HUES48 (cell line): ENCODE measurements around the gene CRACR2A.

Experiments used
- H3K27ac ChIP-seq: one replicate; pipeline ENCODE4 v1.7.0; 2013; ENCODE audit warnings: low read depth, low read length, inconsistent platforms
- H3K27me3 ChIP-seq: 2 replicates; pipeline ENCODE4 v1.6.1; 2013; ENCODE audit warnings: mild to moderate bottlenecking, low read length; ENCODE audit not compliant: control insufficient read depth, insufficient read depth
- H3K36me3 ChIP-seq: 2 replicates; pipeline ENCODE4 v1.6.1; 2013; ENCODE audit warnings: low read length; ENCODE audit not compliant: control insufficient read depth, insufficient read depth
- H3K4me1 ChIP-seq: 2 replicates; pipeline ENCODE4 v1.6.1; 2013; ENCODE audit warnings: mild to moderate bottlenecking, low read length; ENCODE audit not compliant: control insufficient read depth, insufficient read depth
- H3K4me3 ChIP-seq: 2 replicates; pipeline ENCODE4 v1.5.1; 2013; ENCODE audit warnings: mild to moderate bottlenecking, low read depth, low read length
- H3K9ac ChIP-seq: 2 replicates; pipeline ENCODE4 v1.6.1; 2013; ENCODE audit warnings: mild to moderate bottlenecking, low read depth, low read length, moderate library complexity
- H3K9me3 ChIP-seq: 2 replicates; pipeline ENCODE4 v1.6.1; 2013; ENCODE audit warnings: low read length; ENCODE audit not compliant: control insufficient read depth, insufficient read depth

CRACR2A gene

DNA sequence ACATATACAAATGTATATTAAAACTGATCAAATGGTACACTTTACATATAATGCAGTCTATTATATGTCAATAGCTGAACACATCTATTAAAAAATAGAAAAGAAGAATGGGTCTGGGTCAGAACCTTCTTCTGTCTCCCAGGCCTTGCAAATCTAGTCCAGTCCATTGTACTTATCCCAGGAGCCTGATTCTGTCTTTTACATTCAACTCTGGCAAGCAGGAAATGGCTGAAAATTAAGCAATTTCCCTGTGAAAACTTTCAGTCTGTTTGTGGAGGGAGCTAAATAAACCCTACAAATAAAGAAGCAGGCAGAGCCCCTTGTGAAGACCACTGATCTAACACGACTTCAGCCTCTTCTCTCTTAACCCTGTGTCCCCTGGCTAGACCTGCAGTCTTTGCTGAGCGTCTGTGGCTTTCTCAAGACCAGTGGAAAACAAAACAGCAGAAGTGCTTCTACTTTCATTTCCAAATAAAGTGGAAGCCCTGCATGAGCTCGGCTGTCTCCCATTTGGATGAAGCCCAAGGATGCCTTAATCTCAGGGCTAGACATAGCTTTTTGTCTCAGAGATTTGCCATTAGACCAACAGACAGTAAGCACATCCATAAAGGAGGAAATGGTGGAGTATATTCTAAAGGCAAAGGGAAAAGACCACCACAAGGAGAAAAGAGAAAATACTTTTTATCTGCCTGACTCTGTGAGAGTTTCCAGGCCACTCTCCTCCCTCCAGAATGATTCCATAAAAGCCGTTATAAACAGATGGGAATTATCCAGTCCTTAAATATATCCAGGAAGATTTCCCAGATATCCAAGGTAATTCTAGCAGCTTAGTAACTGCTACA lies 48.2 kb downstream of the CRACR2A start:
- no peaks in the 10 kb centered on the region for H3K9me3 ChIP-seq
- H3K36me3 ChIP-seq, result no peaks in the 10 kb centered on the region
- H3K4me3 ChIP-seq, result no peak overlapping the region
- no peaks in the 10 kb centered on the region for H3K27me3 ChIP-seq
- H3K27ac ChIP-seq, result no peak overlapping the region
- H3K4me1 ChIP-seq, result no peaks in the 10 kb centered on the region
- no peak overlapping the region for H3K9ac ChIP-seq

DNA sequence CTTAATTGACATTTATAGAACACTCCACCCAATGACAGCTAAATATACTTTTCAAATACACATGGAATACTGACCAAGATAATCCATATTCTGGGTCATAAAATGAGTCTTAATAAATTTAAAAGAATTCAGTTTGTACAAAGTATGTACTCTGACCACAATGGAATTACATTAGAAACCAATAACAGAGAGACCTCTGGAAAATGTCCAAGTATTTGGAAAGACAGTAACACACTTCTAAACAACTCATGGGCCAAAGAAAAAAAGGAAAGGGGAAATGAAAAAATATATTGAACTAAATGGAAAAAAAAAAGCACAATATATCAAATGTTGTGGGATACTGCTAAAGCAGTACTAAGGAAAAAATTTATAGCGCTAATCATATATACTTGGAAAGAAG lies 52.0 kb downstream of the CRACR2A start:
- H3K27me3 ChIP-seq, result no peaks in the 10 kb centered on the region
- H3K4me3 ChIP-seq, result no peak overlapping the region
- no peaks in the 10 kb centered on the region for H3K36me3 ChIP-seq
- no peak overlapping the region for H3K27ac ChIP-seq
- no peaks in the 10 kb centered on the region for H3K9me3 ChIP-seq
- H3K9ac ChIP-seq, result no peak overlapping the region
- H3K4me1 ChIP-seq, result no peaks in the 10 kb centered on the region

DNA sequence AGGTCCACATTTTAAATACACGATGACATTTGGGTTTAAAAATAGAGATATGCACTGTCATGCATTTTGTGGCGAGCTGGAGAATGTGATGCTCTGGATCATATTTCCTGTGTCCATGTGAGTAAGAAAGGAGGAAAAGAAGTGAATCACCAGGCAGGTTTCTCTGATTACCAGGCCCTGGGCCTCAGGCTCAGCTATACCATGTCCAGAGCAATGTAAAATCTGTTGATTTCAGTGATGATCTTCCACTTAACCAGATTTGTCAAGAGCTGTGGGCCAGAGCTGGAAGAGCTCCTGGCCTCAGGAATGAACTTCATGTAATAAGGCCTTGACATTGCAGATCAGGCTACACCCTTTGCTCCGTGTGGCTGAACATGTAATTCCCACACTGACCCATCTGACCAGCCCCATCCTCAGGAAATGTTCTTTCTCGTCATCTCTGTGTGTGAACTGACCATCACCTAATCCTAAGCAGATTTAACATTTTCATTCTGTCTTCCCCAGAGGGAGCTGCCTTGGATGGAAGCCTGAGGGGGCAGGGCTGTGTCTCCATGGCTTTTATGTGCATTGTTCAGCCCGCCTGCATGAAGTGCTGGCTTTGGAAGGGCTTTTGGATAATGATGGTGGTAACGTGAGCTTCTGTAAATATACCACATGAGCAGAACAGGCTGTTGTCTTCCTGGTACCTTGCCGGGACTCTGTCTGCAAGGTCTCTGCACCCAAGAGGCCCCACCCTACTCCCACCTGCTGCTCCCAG lies 54.5 kb downstream of the CRACR2A start:
- Histone ChIP-seq H3K27me3 (no peaks in the 10 kb centered on the region), H3K27ac (no peak overlapping the region), H3K36me3 (no peaks in the 10 kb centered on the region), H3K9ac (no peak overlapping the region), H3K4me1 (no peaks in the 10 kb centered on the region), H3K9me3 (no peaks in the 10 kb centered on the region), H3K4me3 (no peak overlapping the region)

DNA sequence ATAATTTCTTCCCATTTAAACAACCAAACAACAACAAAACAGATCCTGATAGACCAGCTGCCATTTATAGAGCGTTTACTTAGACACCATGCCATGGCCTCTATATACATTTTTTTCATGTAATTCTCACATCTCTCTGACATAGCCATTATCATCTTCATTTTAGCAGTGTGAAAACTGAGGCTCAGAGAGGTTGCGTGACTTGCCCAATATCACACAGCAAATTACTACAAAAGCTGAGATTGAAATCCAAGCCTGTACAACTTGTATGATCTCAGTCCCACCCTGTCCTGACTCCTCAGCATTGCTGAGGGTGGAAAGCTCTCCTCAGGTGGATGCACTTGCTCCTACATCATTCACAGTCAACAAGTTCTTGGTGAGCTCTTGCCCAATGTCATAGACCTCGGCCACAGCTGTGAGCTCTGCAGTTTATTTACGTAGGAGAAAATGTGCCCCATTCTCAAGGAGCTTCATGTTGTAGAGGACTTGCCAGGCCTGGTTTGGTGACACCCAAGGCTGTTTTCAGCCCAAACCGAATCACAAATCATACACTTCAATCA lies 55.5 kb downstream of the CRACR2A start:
- Histone ChIP-seq H3K27ac (no peak overlapping the region), H3K27me3 (no peaks in the 10 kb centered on the region), H3K9ac (no peak overlapping the region), H3K4me1 (no peaks in the 10 kb centered on the region), H3K9me3 (no peaks in the 10 kb centered on the region), H3K4me3 (no peak overlapping the region), H3K36me3 (no peaks in the 10 kb centered on the region)

DNA sequence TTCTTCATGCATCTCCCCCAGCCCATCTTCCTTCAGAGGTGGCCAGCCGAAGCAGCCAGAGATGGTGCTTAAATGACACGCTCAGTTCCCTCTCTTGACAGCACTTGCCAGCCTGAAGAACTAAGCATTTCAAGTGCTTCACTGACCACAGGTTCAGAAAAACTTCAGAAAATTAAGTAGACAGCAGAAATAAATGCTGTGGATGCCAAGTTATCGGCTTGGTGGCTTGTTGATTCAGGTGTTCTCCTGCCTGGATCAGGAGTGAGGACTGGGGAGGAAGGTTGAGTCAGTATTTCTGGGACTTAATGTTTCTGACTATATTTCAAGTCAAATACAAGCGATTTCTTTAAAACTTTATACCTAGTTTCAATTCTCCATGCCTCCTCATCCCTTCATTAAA lies 58.2 kb downstream of the CRACR2A start:
- no peaks in the 10 kb centered on the region for H3K4me1 ChIP-seq
- H3K36me3 ChIP-seq, result no peaks in the 10 kb centered on the region
- H3K9ac ChIP-seq, result no peak overlapping the region
- H3K9me3 ChIP-seq, result no peaks in the 10 kb centered on the region
- H3K4me3 ChIP-seq, result no peak overlapping the region
- no peaks in the 10 kb centered on the region for H3K27me3 ChIP-seq
- no peak overlapping the region for H3K27ac ChIP-seq

DNA sequence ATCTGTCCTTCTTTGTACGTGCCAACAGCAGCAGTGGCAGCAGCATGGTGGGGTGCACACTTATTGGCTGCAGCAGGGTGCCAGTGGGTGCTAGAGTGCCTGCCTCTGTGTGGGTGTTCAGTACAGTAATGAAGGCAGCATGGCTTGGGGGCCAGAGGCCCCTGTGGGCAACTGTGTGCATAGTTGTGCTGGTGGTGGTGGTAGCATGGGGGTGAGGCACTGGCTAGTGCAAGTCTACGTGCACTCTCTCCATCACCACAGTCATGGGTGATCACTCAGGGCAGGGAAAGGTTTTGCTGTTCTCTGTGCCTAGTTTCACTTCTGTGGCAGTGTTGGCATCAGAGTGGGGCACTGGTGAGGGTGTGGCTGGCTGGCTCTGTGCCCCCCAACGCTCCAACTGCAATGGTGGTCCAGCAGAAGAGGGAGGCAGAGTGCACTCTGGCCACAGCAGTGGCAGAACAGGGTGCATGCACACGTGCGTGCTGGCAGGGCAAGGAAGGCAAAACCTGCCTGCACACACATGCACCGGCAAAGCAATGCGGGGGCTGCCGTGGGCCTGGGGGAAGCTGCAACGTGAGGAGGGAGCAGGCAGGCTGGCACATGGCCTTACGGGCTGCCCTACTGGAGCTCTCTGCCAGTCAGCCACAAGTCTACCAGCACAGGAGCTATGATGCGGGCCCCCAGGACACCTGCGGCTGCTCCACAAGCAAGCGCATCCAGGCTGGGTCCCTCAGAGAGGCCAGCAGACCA lies 60.1 kb downstream of the CRACR2A start:
- Histone ChIP-seq H3K27ac (no peak overlapping the region), H3K36me3 (no peaks in the 10 kb centered on the region), H3K27me3 (no peaks in the 10 kb centered on the region), H3K9me3 (no peaks in the 10 kb centered on the region), H3K4me3 (no peak overlapping the region), H3K4me1 (no peaks in the 10 kb centered on the region), H3K9ac (no peak overlapping the region)

DNA sequence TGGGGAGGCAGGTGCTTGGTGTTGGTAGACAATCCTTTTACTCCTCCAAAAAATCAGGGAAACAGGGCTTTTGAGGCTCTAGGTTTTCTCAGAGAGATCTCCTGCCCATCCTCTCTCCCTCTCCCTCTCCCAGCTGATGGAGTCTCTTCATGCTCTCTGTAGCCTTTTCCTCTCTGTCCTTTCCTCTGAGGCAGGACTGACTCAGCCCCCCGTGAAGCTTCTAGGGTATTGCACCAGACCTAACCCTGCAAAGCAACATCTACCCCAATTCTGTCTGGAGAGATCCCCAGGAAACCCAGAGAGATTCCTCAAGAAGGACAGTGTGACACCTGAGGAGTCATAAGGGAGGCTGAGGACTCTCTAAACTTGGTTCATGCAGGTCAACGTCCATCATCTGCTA lies 66.4 kb downstream of the CRACR2A start:
- H3K9ac ChIP-seq, result no peak overlapping the region
- no peaks in the 10 kb centered on the region for H3K9me3 ChIP-seq
- no peaks in the 10 kb centered on the region for H3K36me3 ChIP-seq
- no peak overlapping the region for H3K27ac ChIP-seq
- no peak overlapping the region for H3K4me3 ChIP-seq
- no peaks in the 10 kb centered on the region for H3K27me3 ChIP-seq
- H3K4me1 ChIP-seq, result no peaks in the 10 kb centered on the region

DNA sequence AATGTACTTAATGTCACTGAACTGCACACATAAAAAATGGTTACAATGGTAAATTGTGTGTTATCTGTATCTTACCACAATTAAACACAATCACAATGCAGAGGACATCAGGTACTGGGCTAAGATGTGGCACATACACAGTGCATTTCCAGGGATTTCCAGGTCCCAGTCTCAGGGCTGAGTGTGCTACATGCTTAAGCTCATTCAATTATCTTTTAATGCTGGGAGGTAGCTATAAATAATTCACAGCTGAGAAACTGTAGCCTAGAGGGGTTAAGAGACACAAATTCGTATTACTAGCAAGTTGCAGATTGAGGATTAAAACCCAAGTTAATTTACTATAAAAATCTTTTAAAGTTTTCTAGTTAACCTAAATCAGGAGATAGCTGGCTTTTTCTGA lies 67.1 kb downstream of the CRACR2A start:
- H3K4me1 ChIP-seq, result no peaks in the 10 kb centered on the region
- no peaks in the 10 kb centered on the region for H3K9me3 ChIP-seq
- no peaks in the 10 kb centered on the region for H3K27me3 ChIP-seq
- H3K36me3 ChIP-seq, result no peaks in the 10 kb centered on the region
- no peak overlapping the region for H3K27ac ChIP-seq
- no peak overlapping the region for H3K9ac ChIP-seq
- H3K4me3 ChIP-seq, result no peak overlapping the region

DNA sequence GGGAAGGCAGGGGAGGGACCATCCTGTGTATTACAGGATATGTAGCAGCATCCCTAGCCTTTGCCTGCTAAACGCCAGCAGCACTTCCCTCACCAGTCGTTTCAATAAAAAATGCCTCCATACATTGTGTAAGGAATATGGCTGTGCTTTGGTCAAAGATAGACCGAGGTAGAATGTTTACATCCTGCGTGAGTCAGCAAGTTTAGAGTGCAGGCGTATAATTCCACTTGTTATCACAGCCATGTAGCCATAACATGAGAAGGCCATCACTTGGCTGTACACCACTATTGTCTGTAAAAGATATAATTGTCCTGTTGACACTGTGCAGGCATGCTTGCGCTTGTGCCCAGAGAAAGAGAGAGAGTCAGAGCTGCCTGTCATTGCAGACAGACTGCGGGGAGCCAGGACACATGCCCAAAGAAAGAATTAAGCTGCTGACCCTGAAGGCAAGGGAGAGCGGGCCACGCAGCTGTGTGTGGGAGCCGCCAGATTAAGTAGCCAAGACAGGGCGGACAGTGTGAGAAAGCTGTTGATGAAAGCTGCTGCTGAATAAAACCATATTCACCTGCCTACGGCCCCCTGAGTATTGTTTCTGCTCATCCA lies 68.4 kb downstream of the CRACR2A start:
- Histone ChIP-seq H3K27me3 (no peaks in the 10 kb centered on the region), H3K9ac (no peak overlapping the region), H3K9me3 (no peaks in the 10 kb centered on the region), H3K36me3 (no peaks in the 10 kb centered on the region), H3K27ac (no peak overlapping the region), H3K4me3 (no peak overlapping the region), H3K4me1 (no peaks in the 10 kb centered on the region)

DNA sequence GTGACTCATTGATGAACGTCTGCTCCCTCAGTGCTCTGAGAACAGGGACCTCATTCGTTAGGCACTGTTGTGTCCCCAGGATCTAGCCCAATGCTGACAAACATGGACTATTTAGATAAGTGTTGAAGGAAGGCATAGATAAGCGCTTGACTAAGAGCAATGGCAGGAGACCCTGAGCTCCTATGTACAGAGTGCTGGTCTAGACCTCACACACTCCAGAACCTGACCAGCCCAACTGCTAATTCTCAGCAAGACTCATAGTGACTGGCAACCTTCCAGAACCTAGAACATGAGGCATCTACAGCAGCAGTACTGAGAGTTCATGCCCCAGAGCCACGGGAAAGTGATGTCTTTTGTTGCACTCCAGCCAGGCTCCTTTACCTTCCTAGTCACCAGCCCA lies 69.2 kb downstream of the CRACR2A start:
- Histone ChIP-seq H3K36me3 (no peaks in the 10 kb centered on the region), H3K27ac (no peak overlapping the region), H3K4me1 (no peaks in the 10 kb centered on the region), H3K27me3 (no peaks in the 10 kb centered on the region), H3K9me3 (no peaks in the 10 kb centered on the region), H3K4me3 (no peak overlapping the region), H3K9ac (no peak overlapping the region)
